Activated CD8-positive, alpha-beta memory T cell treated with anti-CD3 and anti-CD28 coated beads for 36 hours (primary cell): Measurements from ENCODE around the gene DSTN. TPM values are rescaled to one million over a fixed set of nuclear protein-coding genes. Genes with fewer than 3 reads are reported as not detected.

ENCODE experiments used
- CTCF ChIA-PET: fragments of 350-600 bp; sonication (Branson Sonifier 250); formaldehyde crosslinking; loops from one replicate; lab custom pipeline; 2021; ENCODE audit warnings: antibody characterized with exemption; lab: Charles Lee
- POLR2A ChIA-PET: fragments of 350-600 bp; sonication (Branson Sonifier 250); formaldehyde crosslinking; loops from one replicate; lab custom pipeline; 2021; ENCODE audit warnings: antibody characterized with exemption; lab: Charles Lee
- total RNA-seq, 2 experiments: library from RNA; stranded (reverse); gene quantifications; one replicate each; pipeline ENCODE4 v1.2.3, GENCODE V29; 2021

Gene DSTN
- total RNA-seq, 2 experiments from 2014 or later: 72.8 to 75.3 TPM

DNA sequence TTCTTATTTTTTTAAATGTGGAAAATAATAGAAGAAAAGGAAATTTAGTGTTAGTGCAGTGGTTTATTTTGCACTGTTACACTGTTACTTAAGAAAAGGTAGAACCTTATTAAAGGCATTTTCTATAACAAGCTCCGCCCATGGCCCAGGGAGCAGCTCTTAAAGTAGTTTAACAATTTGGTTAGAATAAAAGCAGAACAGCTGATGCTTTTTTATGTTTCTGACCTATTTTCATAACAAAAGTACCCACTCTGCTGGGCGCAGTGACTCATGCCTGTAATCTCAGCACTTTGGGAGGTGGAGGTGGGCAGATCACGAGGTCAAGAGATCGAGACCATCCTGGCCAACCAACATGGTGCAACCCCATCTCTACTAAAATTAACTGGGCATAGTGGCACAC, 32.6 kb downstream of the DSTN start:
- CTCF ChIA-PET: interaction anchor here (0.6 kb wide), 1 partner anchor 59 kb away, joined by 3 read pairs; no protein-coding TSS in a partner anchor
- POLR2A ChIA-PET: no interaction called here

DNA sequence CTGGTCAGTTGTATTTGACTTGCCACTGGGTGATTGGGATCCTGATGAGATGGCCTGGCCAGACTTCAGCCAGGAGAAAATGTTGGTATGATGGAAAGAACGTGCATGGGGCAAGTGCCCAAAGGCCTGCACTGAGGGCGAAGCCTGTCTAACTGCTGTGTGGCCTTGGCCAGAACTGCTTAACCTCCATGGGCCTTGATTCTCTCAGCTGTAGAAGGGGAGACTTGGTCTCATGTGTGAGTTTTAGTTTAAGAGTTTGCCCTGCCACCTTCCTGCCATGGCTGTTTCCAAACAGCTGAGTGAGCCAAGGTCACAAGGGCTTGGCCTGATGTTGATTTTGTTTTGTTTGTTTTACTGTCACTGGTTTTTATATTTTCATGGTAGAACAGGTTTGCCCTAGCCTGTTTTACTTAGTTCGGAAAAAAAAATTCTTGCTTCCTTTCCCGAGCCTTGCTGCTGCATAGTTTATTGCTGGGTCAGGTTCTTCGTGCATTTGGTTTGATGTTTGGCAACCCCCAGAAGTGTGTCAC, 35.3 kb downstream of the DSTN start:
- ChIA-PET CTCF (no interaction called here), POLR2A (no interaction called here)

DNA sequence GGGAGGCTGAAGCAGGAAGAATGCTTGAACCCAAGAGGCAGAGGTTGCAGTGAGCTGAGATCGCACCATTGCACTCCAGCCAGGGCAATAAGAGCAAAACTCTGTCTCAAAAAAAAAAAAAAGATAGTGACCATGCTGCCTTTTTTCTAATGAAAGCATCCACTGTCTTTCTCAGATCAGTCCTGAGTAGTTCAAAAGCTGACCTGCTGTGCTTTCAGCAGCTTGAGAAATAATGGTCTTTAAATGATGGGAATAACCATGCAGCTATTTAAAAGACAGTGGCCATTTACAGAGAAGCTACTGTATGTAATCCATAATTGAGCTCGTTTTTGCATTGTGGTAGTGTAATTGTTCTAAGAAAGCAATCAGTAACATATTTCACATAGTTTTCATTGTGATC, 36.1 kb downstream of the DSTN start:
- ChIA-PET POLR2A (no interaction called here), CTCF (no interaction called here)

DNA sequence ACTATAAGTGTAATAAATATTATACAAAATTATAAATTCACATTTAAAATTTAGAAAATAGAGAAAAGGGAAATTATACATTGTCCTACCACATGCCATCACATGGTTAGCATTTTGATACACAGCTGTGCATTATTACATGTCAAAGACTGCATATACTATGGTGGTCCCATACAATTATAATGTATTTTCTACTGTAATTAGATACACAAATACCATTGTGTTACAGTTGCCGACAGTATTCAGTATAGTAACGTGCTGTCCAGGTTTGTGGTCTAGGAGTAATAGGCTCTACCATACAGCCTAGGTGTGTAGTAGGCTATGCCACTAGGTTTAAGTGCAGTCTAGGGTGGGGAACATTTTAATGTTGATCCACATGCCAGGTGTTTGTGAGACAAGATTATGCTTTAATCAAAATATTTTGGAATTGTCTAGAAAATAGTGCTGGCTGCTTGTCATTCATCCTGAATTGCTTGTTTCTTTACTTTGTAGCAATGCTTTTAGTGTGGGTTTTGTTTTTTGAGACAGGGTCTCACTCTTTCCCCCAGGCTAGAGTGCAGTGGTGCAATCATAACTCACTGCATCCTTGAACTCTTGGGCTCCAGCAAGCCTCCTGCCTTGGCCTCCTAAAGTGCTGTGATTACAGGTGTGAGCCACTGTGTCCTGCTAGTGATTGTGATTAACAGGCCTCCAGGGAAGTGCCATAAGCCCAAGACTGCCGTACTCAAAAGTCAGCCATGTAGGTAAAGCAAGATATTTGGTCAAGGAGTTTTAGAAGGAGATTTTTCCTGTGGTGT, 39.0 kb downstream of the DSTN start:
- ChIA-PET CTCF (interaction anchor here (1.3 to 2.0 kb wide), 2 partner anchors 42 to 78 kb away, joined by 3 to 5 read pairs; partner anchors contain the start of gene BFSP1), POLR2A (no interaction called here)

DNA sequence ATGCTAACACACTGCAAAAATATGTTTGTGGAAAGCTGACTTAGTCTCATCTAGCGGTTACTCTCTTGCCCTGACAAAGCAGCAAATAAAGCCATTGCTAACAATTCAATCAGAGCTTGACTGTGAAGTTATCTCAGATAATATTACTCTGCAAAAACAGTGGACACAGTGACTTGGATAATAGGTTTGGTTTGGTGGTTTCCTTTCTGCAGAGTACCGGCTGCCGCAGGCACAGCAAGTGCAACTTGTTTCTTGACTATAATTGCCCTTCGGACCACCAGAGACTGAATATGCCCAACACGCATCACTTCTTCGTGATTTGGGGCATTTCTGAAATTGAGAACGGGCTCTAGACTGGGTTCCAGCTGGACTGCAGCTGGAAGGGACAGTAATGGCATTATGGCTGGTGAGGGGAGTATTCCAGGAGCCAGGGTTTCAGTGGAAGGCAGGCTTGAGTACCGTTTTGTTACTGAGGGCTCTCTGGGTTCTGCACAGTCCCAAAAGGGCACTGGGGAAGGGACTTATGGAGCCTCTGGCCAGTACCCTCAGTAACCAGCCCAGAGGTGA, 40.0 kb downstream of the DSTN start:
- CTCF ChIA-PET: interaction anchor here (1.3 to 2.0 kb wide), 3 partner anchors 43 to 79 kb away, joined by 3 to 5 read pairs (median 5); partner anchors contain the start of gene BFSP1
- POLR2A ChIA-PET: no interaction called here

DNA sequence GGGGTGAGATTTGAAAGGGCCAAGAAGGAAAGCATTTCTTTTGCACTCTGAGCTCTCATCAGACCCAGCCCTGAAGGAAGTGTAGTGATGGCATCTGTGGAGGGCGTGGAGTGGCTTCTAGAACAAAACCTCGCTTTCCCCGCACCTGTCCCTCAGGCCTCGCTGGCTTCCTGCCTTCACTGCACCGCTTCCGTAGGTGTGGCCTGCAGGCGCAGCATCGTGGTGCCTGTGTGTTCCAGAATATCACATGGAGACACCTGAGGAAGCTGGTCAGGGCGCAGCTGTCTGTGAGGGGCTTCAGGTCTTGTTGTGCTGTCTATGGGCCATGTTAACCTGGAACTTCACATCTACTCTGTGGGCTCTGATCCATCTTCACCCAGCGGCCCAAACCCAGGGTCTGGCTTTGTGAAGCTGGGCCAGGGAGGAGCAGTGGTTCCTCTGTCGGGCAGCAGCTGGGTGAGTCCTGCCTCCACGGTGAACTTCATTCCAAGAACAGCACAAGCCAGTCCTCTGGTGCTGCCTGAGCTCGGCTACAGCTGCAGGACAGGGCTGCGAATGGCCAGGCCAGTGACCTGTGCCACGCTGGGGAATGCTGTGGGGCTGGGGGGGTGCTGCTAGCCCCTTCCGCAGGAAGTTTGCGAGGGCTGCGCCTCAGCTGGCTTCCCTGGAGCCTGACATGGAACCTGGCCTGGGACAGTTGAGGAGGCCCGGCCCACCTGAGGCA, 40.9 kb downstream of the DSTN start:
- ChIA-PET POLR2A (no interaction called here), CTCF (interaction anchor here (0.9 to 2.0 kb wide), 4 partner anchors 44 to 80 kb away, joined by 3 to 5 read pairs (median 4); partner anchors contain the start of gene BFSP1)

DNA sequence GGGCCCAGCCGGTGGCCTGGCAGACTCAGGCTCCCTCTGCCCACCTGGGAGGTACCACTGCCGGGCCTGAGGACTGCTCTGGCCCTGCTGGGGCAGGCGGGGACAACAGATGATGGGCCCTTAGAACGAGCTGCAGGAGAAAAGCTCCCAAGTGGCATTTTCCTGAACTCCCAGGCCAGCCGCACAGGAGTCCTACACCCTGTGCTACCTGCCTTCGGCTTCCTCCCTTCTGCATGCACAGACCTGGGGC, 41.3 kb downstream of the DSTN start:
- POLR2A ChIA-PET: no interaction called here
- CTCF ChIA-PET: interaction anchor here (0.9 to 2.0 kb wide), 3 partner anchors 71 to 81 kb away, joined by 3 to 5 read pairs (median 5); partner anchors contain the start of gene BFSP1

DNA sequence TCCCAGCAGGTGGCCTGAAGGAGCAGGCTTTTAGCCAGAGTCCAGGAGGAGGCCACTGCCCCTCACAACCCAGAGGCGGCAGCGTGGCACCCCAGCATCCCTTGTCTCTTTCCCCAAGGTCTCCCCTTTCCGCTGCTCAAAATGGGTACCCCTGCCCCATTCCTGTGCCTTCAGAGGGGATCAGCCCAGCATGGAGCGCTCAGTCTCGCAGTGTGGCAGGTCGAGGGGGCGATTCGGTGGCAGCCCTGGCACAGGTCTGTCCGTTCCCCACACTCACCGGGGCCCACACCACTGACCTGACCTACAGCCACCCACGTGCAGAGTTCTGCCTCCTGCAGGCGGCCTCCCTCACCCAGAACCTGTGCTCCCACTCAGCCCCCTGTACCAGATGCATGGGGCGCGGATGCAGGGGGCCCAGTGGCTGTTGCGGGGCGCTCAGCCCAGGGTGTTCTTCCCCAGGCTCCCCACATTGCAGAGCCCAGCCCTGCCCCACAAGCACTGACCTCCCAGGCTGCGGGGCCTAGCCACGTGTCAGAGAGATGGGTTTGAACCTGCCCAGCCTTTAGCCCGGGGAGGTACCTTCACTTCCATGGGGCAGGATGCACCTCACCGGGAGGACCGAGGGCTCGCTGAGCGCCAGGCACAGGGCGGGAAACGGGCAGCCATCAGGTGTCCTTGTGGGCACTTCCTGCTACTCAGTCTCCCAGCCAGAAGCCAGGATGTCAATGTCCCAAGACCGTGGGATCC, 41.8 kb downstream of the DSTN start:
- CTCF ChIA-PET: interaction anchor here (1.2 kb wide), 1 partner anchor 73 kb away, joined by 3 read pairs; no protein-coding TSS in a partner anchor
- POLR2A ChIA-PET: no interaction called here

DNA sequence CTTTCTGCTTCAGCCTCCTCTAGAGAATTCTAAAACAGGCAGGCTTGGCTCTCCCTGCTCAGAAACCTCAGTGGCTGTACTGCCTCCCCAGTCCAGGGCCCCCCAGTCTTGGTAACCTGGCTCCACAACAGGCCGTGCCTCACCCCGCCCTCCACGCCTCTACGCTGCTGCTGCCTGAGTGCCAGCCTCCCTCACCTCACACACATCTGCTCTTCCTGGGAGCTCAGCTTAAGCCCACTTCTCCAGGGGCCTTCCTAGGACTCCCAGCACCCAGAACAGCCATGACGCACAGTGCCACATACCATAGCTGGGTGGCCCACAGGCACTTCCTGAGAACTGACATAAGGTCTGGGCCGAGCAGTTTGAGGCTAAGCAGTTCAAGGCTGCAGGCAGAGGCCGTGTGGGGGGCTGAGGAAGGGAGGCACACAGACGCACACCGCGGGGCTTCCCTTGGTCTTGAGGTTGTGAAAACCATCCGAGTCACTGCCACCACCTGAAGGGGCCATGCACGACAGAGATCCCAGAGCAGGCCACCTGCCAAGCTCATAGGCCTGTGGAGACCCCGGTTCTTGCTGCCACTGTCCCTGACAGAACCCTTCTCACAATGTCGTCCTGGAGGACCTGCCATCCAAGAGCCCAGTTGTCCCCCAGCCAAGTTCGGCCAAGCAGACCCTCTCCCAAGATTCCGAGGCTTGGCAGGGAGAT, 42.6 kb downstream of the DSTN start:
- CTCF ChIA-PET: interaction anchor here (1.2 kb wide), 1 partner anchor 73 kb away, joined by 3 read pairs; no protein-coding TSS in a partner anchor
- POLR2A ChIA-PET: no interaction called here

DNA sequence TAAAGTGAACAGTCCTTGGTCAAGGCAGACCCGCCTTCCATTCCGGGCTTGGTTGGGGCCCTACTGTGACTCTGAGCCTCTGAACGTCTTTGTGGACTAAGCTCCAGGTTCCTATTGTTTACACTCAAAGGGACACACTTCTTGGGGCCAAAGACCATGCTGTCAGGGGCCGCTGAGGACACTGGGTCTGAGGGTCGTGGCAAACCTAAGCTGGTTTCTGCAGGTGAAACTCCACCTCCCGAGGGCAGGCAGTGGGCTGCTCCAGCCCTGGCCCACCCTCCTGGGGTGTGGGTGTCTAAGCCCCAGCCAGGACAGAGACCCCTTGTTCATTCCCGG, 43.1 kb downstream of the DSTN start:
- POLR2A ChIA-PET: no interaction called here
- CTCF ChIA-PET: interaction anchor here (1.2 kb wide), 1 partner anchor 74 kb away, joined by 3 read pairs; no protein-coding TSS in a partner anchor

DNA sequence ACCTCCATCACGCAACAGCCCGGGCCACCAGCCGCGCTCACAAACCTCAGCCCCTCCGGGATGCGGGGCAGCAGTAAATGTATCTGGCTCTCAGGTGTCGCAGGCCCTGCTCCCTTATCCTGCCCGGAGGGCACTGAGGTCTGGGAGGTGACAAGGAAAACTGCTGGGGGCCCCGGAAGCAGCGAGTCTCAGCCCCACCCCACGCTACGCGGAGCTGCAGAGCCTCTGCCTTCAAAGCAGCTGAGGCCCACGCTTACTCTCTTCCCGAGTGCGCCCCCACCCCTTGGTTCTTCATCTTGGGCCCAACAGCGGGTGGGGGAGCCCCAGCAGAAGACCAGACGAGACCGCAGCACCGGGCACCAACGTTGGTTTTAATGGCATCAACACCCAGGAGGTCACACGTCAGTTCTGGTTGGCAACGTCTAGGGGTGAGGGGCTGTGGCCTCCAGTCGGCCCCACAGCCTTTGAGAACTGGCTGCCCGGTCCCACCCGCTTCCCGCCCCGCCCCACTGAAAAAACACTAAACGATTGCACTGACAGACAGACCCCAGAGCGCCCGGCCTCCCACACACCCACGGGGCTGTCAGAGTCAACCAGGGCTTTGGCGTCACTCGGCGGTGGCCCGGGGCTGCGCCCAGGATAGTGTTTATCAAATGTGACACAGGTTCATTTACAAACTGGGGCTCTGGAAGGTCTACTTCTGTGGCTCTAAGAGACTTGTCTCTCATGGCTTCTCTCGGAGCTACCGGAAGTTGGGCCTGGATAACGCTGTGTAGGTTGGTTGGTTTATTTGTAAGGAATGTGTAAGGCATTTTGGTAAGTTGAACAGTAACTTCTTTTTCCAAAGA, 43.7 kb downstream of the DSTN start:
- ChIA-PET CTCF (no interaction called here), POLR2A (no interaction called here)

DNA sequence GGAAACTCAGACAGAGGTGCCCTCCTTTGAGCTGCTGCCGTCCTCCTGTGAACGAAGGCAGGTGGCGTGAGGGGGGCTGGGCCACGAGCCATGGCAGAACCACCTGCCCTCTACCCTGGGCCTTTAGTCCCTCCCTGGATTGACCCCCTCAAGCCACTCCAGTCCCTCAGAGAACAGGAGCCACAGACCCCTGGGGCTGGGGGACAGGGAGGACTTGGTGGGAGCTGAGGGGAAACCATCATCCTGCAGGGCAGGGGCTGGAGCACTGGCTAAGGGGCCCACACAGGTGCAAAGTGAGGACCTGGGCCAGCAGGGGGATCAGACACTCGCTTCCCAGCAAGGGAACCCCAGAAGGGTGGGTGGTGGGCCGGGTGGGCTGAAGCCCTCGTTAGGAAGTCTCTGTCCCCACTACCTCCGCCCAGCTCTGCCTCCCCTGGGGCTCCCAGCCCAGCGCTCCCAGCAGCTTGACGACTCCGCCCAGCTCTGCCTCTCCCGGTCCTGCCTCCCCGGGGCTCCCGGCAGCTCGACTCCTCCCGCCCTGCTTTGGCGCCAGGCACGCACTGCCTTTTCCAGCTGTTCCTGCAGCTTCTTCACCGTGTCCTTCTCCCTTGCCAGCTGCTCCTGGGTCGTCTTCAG, 44.4 kb downstream of the DSTN start:
- POLR2A ChIA-PET: no interaction called here

DNA sequence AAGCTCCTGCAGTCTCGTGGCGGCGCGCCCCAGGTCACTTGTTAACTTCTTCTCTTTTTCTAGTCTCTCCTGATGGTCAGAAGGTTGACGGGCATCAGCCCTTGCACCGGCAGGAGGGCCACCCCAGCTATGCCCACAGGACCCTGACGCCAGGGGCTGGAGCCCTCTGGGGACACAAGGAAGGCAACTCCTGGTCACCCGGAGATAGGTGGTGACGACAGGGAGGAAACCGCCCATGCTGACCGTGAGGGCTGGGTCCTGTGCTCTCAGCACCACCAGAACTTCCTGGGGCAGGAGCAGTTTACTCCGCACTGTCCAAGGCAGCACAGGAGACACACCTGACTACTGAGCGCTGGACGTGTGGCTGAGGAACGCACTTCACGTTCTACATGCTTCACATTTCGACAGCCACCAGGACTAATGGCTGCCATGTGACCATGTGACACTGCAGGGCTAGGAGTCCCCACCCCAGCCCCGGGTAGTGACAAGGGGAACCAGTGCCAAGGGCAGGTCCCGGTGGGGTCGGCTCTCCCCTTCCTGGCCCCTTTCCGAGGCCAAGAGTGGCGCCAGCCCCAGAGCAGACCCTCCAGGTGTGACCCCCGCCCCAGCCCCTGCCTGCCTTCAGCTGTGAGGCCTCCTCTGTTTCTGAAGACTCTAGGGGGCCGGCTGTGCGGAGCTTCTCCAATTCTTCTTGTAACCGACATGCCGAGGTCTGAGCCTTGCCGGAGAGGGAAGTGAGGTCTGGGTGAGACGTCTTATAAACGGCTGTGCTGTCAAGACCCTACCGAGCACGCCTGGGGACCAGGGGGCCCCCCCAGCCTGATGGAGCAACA, 45.2 kb downstream of the DSTN start:
- CTCF ChIA-PET: interaction anchor here (3.3 kb wide), 1 partner anchor 75 kb away, joined by 12 read pairs; no protein-coding TSS in a partner anchor
- POLR2A ChIA-PET: no interaction called here

More for the DNA sequence above, 44.4 kb downstream of the DSTN start:
- CTCF ChIA-PET: no interaction called here

DNA sequence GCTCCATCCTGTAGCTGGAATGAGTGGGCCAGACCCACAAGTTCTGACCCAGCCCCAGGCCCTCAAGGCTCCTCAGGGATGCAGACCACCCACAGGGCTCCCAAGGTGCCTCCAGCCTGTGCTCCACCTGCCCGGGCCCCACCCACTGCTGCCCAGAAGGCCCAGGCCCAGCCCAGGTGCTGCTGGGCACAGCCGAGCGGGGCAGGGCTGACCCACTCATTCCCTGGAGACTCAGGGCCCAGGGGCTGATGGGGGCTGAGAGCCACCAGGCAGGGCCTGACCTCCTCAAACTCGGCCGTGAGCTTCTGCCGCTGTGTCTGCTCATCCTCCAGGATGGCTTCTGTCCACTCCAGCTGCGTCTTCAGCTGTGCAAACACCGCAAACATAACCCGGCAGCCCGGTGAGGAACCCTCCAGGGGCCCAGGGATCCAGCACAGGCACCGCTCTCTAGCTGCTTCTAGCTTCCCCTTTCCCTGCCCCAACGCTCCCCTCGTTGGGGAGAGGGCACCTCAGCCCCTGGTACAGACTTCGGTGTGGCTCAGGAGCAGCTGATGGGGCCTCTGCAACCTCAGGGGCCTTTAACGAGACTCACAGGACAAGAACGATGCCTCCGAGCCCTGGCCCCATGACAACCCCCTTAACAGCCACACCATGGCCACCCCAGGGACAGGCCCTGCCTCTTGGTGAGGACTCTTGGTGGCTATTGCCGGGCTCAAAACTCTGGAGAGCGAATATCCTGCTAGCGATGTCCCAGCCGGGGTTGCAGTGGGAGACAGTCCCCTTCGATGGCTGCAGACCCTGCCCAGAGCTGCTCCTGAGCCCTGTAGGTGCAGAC, 46.0 kb downstream of the DSTN start:
- CTCF ChIA-PET: interaction anchor here (1.8 to 3.3 kb wide), 2 partner anchors 76 to 79 kb away, joined by 6 to 12 read pairs; no protein-coding TSS in a partner anchor

DNA sequence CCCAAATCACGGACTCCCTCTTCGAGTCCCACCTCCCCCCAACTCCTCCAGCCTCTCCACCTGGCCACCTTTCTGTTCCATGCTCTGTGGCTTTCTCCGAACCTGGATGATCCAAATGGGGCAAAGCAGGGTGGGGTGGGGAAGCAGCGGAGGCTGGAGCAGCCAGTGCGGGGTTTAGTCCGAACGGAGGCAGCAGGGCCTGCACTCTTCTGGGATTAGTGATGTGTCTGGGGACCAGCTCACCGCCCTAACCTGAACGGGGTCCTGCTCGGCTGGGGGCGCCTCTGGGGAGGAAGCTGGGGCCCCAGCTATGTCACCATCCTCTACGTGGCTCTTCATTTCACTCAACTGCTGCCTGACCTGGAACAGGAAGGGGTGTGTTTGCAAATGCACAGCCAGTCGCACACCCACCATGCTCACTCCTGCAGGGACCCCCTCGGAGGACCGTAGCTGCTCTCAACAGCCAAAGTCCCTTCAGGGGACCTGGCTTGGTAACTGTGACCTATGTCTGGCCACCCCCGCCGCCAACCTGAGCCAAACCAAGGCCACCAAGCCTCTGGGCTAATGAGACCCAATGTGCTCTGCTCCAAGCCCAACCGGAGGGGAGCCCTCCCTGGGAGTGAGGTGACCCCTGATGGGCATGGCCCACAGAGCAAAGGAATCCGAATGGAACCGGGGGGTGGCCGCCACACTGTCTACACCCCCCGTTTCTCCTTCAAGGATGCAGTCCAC, 46.8 kb downstream of the DSTN start:
- ChIA-PET POLR2A (no interaction called here), CTCF (interaction anchor here (1.3 to 3.3 kb wide), 5 partner anchors 37 to 112 kb away, joined by 3 to 14 read pairs (median 6); no protein-coding TSS in a partner anchor)

More for the DNA sequence above, 46.0 kb downstream of the DSTN start:
- POLR2A ChIA-PET: no interaction called here
